ENCODE results near the gene CLPX. TPM values are rescaled to one million over a fixed set of nuclear protein-coding genes. Genes with fewer than 3 reads are reported as not detected.
"Not testable (repeated sequence)": the region's sequence is repeated elsewhere in the genome, so short reads cannot be mapped to it uniquely, and the experiment has no call there.

CLPX gene
- total RNA-seq, 1 experiment from 2014 or later, result 26.2 TPM

- H3K36me3 ChIP-seq (ENCODE audit: insufficient read depth, low read length), result peaks cover 11% of the 10 kb centered on the region
- H3K27ac ChIP-seq (ENCODE audit: low read length), result no peak overlapping the region
- H3K4me1 ChIP-seq (ENCODE audit: low read length), result no peaks in the 10 kb centered on the region
- H3K9me2 ChIP-seq (replicated peaks; ENCODE audit: insufficient read depth, low read length), result no peaks in the 10 kb centered on the region
- H3K9me3 ChIP-seq (ENCODE audit: low read length), result no peaks in the 10 kb centered on the region
- no peaks in the 10 kb centered on the region for H3K79me2 ChIP-seq (ENCODE audit: low read length)
- H3K27me3 ChIP-seq (ENCODE audit: low read length), result no peaks in the 10 kb centered on the region
- peak; percentile 79 for DNase-seq
- H3K4me3 ChIP-seq (ENCODE audit: low read length), result no peak overlapping the region
- H3K9ac ChIP-seq (ENCODE audit: low read length), result no peak overlapping the region
- no peak overlapping the region for H2AFZ ChIP-seq (ENCODE audit: low read length)
- no peaks in the 10 kb centered on the region for H4K20me1 ChIP-seq (ENCODE audit: insufficient read depth, low read depth, low read length)
- H3K4me2 ChIP-seq (ENCODE audit: low read depth, low read length, poor library complexity, severe bottlenecking), result no peak overlapping the region
Measured at GRCh38 chr15:65101411-65101890, 83.7 kb downstream of the CLPX start.

GRCh38 chr15:65100442-65100841 is 84.7 kb downstream of the CLPX start:
- no peak overlapping the region for H3K4me3 ChIP-seq (ENCODE audit: low read length)
- H3K9me3 ChIP-seq (ENCODE audit: low read length), result no peaks in the 10 kb centered on the region
- H3K36me3 ChIP-seq (ENCODE audit: insufficient read depth, low read length), result peaks cover 11% of the 10 kb centered on the region
- no peak overlapping the region for H2AFZ ChIP-seq (ENCODE audit: low read length)
- H3K79me2 ChIP-seq (ENCODE audit: low read length), result no peaks in the 10 kb centered on the region
- DNase-seq, result no peak
- no peak overlapping the region for H3K9ac ChIP-seq (ENCODE audit: low read length)
- no peak overlapping the region for H3K27ac ChIP-seq (ENCODE audit: low read length)
- H3K27me3 ChIP-seq (ENCODE audit: low read length), result no peaks in the 10 kb centered on the region
- no peaks in the 10 kb centered on the region for H3K9me2 ChIP-seq (replicated peaks; ENCODE audit: insufficient read depth, low read length)
- H4K20me1 ChIP-seq (ENCODE audit: insufficient read depth, low read depth, low read length), result no peaks in the 10 kb centered on the region
- no peaks in the 10 kb centered on the region for H3K4me1 ChIP-seq (ENCODE audit: low read length)
- no peak overlapping the region for H3K4me2 ChIP-seq (ENCODE audit: low read depth, low read length, poor library complexity, severe bottlenecking)

- not testable (repeated sequence) for H3K27ac ChIP-seq (ENCODE audit: low read length); H2AFZ ChIP-seq (ENCODE audit: low read length); H3K4me1 ChIP-seq (ENCODE audit: low read length); H3K4me2 ChIP-seq (ENCODE audit: low read depth, low read length, poor library complexity, severe bottlenecking); DNase-seq; H3K4me3 ChIP-seq (ENCODE audit: low read length); H3K9ac ChIP-seq (ENCODE audit: low read length); H3K27me3 ChIP-seq (ENCODE audit: low read length); H4K20me1 ChIP-seq (ENCODE audit: insufficient read depth, low read depth, low read length); H3K9me2 ChIP-seq (replicated peaks; ENCODE audit: insufficient read depth, low read length); H3K9me3 ChIP-seq (ENCODE audit: low read length); H3K79me2 ChIP-seq (ENCODE audit: low read length)
- H3K36me3 ChIP-seq (ENCODE audit: insufficient read depth, low read length), result peaks cover 11% of the 10 kb centered on the region
Measured at GRCh38 chr15:65099801-65100200, 85.3 kb downstream of the CLPX start.

DNA sequence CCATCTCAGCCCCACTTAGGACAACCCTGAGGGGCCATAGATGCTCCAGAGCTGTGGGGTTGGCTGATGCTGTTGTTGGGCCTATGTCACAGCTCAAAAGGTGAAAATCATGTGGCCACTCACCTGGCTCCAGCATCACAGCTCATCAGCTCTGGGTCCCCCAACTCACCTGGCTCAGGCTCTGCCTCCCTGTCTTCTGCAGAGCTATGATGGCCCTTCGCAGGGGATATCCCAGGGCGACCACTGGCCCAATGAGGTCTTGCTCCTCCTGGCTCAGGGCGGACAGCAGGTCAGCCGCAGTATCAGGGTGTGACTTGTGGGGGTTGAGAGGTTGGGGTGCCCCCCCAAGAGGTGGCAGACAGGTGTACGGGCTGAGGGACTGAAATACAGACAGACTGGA is 85.8 kb downstream of the CLPX start:
- Histone ChIP-seq H3K79me2 (ENCODE audit: low read length) (no peaks in the 10 kb centered on the region), H3K4me3 (ENCODE audit: low read length) (no peak overlapping the region), H3K36me3 (ENCODE audit: insufficient read depth, low read length) (peaks cover 11% of the 10 kb centered on the region), H3K27me3 (ENCODE audit: low read length) (no peaks in the 10 kb centered on the region), H3K4me2 (ENCODE audit: low read depth, low read length, poor library complexity, severe bottlenecking) (no peak overlapping the region), H3K4me1 (ENCODE audit: low read length) (no peaks in the 10 kb centered on the region), H4K20me1 (ENCODE audit: insufficient read depth, low read depth, low read length) (no peaks in the 10 kb centered on the region), H3K9me2 (replicated peaks; ENCODE audit: insufficient read depth, low read length) (no peaks in the 10 kb centered on the region), H3K9me3 (ENCODE audit: low read length) (no peaks in the 10 kb centered on the region), H3K9ac (ENCODE audit: low read length) (no peak overlapping the region), H2AFZ (ENCODE audit: low read length) (no peak overlapping the region), H3K27ac (ENCODE audit: low read length) (no peak overlapping the region)
- no peak for DNase-seq

Small RNA genes lying within 50 kb of the gene (small RNA-seq; reads per million reads assigned to genes)
- gene AC013553.1 (not detected), gene AC068213.1 (not detected), gene RNU6-686P (not detected)

Other genes with a start within 250 kb of the CLPX start
- 93.0 and 111 TPM in 2 replicates for gene SPG21, start 195.4 kb downstream of the CLPX start, total RNA-seq (2014; rRNA removed; shearing (Covaris generic); ENCODE audit: low replicate concordance)
- gene MTFMT, start 155.7 kb downstream of the CLPX start, total RNA-seq (2014; rRNA removed; shearing (Covaris generic); ENCODE audit: low replicate concordance), result 19.3 and 23.4 TPM in 2 replicates
- gene SLC51B, start 140.0 kb downstream of the CLPX start, total RNA-seq (2014; rRNA removed; shearing (Covaris generic); ENCODE audit: low replicate concordance), result not detected in 2 replicates
- not detected in 2 replicates for gene RASL12, start 117.4 kb downstream of the CLPX start, total RNA-seq (2014; rRNA removed; shearing (Covaris generic); ENCODE audit: low replicate concordance)
- not detected in 2 replicates for gene KBTBD13, start 108.6 kb downstream of the CLPX start, total RNA-seq (2014; rRNA removed; shearing (Covaris generic); ENCODE audit: low replicate concordance)
- 6.5 and 6.8 TPM in 2 replicates for gene UBAP1L, start 70.1 kb downstream of the CLPX start, total RNA-seq (2014; rRNA removed; shearing (Covaris generic); ENCODE audit: low replicate concordance)
- gene PDCD7, start 51.5 kb downstream of the CLPX start, total RNA-seq (2014; rRNA removed; shearing (Covaris generic); ENCODE audit: low replicate concordance), result 20.5 and 23.4 TPM in 2 replicates
- 0.04 TPM in 1 of 2 replicates, not detected in the other for gene CILP, start 26.1 kb upstream of the CLPX start, total RNA-seq (2014; rRNA removed; shearing (Covaris generic); ENCODE audit: low replicate concordance)
- 7.7 and 8.3 TPM in 2 replicates for gene PARP16, start 101.5 kb upstream of the CLPX start, total RNA-seq (2014; rRNA removed; shearing (Covaris generic); ENCODE audit: low replicate concordance)
- not detected in 2 replicates for gene RNU5A-1, start 110.7 kb upstream of the CLPX start, total RNA-seq (2014; rRNA removed; shearing (Covaris generic); ENCODE audit: low replicate concordance)
- not detected in 2 replicates for gene RNU5B-1, start 119.3 kb upstream of the CLPX start, total RNA-seq (2014; rRNA removed; shearing (Covaris generic); ENCODE audit: low replicate concordance)
- not detected in 2 replicates for gene IGDCC3, start 192.7 kb upstream of the CLPX start, total RNA-seq (2014; rRNA removed; shearing (Covaris generic); ENCODE audit: low replicate concordance)
- 0.18 TPM in 1 of 2 replicates, not detected in the other for gene IGDCC4, start 237.6 kb upstream of the CLPX start, total RNA-seq (2014; rRNA removed; shearing (Covaris generic); ENCODE audit: low replicate concordance)